Heart left ventricle (tissue), 16 donors: ENCODE results near the gene BACH2. TPM values are rescaled to one million over a fixed set of nuclear protein-coding genes. Genes with fewer than 3 reads are reported as not detected.

ENCODE experiments used
- ATAC-seq, 4 donors: fragments of 200-7000 bp; cut with Tn5 transposase; one replicate each; pipeline ENCODE4 v1.9.1; 2020 to 2022; ENCODE audit warnings: moderate library complexity in 4 of 4, mild to moderate bottlenecking in 3 of 4, moderate number of reproducible peaks in 1 of 4
- DNase-seq, 5 donors: peaks; one replicate each; pipeline ENCODE4 v3.0.0-alpha.2; 2020
- H3K27ac ChIP-seq, 12 donors: fragments of 200-600 bp; sonication (generic) in 4 of 12; one replicate each; pipeline versions ENCODE4 v1.5.0 to v1.8.0; 2016 to 2022; ENCODE audit warnings: mild to moderate bottlenecking in 2 of 12
- H3K27me3 ChIP-seq, 9 donors: fragments of 200-600 bp; sonication (generic) in 2 of 9; one replicate each; pipeline versions ENCODE4 v1.5.1 to v1.8.0; 2016 to 2022; ENCODE audit warnings: mild to moderate bottlenecking in 3 of 9
- H3K36me3 ChIP-seq, 9 donors: fragments of 200-600 bp; sonication (generic) in 2 of 9; one replicate each; pipeline versions ENCODE4 v1.5.0 to v1.8.0; 2018 to 2022; ENCODE audit warnings: mild to moderate bottlenecking in 2 of 9
- H3K4me1 ChIP-seq, 12 donors: fragments of 200-600 bp; sonication (generic) in 4 of 12; one replicate each; pipeline versions ENCODE4 v1.5.0 to v1.8.0; 2016 to 2022; ENCODE audit warnings: mild to moderate bottlenecking in 3 of 12
- H3K4me3 ChIP-seq, 12 donors: fragments of 200-600 bp; sonication (generic) in 4 of 12; one replicate each; pipeline versions ENCODE4 v1.5.0 to v1.8.0; 2017 to 2022; ENCODE audit warnings: mild to moderate bottlenecking in 9 of 12, moderate library complexity in 4 of 12
- H3K9me3 ChIP-seq, 12 donors: fragments of 200-600 bp; sonication (generic) in 4 of 12; one replicate each; pipeline versions ENCODE4 v1.5.0 to v1.8.0; 2016 to 2022; ENCODE audit warnings: mild to moderate bottlenecking in 1 of 12
- POLR2A ChIP-seq, 2 donors: fragments of 450-650 bp; IDR thresholded peaks; one replicate each; pipeline ENCODE4 v1.6.1; 2017; ENCODE audit warnings: antibody characterized with exemption in 2 of 2, mild to moderate bottlenecking in 2 of 2, moderate library complexity in 2 of 2
- whole genome bisulfite sequencing, 4 donors: extraction: QIAGEN DNeasy Blood & Tissue Kit in 2 of 4; methylation state at CpG; one replicate each; pipeline versions ENCODE4 v1.1.5 to v1.1.7; 2013 to 2018; 5-methylcytosine and 5-hydroxymethylcytosine counted together
- intact Hi-C, 10 donors: fragments of 100-400 bp; cut with DNase I; formaldehyde crosslinking; loops; one replicate each; pipeline versions ENCODE4 v1.11.1 to v1.14.2; 2022
- polyA plus RNA-seq, 2 donors: library from polyadenylated mRNA; stranded (reverse); fragments of 200-250 nt; gene quantifications; one replicate each; pipeline ENCODE4 v1.2.3, GENCODE V29; 2013
- total RNA-seq, 9 donors: library from RNA; depleted of rRNA in 2 of 9; stranded (reverse); fragments of >200 nt in 2 of 9; fragmentation: NEBNext Ultra II Directional in 3 of 9; extraction: Animal tissue kit (Norgen Biotek cat#: 25700) in 3 of 9; gene quantifications; one replicate each; pipeline versions ENCODE4 v1.1.0 to v1.2.4, GENCODE V29; 2016 to 2023
- TF ChIP-seq, protein P1 (sequence below), 12 donors: fragments of 200-600 bp; sonication (generic) in 4 of 12; IDR thresholded peaks; one replicate each; pipeline versions ENCODE4 v1.5.0 to v1.8.0; 2018 to 2022; ENCODE audit warnings: antibody characterized with exemption in 12 of 12, mild to moderate bottlenecking in 5 of 12
- donor health status: ischemic (EF 13 %, LVEDD 7.1; RV severe dilation, severe dysfunction).
- donor health status: healthy with polysubstance abuse.
- donor health status: DM: no; HTN: yes; CAD: no.
- donor health status: DM: no; HTN: no; CAD: no.
- donor health status: ischemic (EF 25% LVEDD 6.9; RV normal size, moderate dysfunction).
- donor health status: ischemic (EF 25% LVEDD 5.7; RV mildly dilated, moderate dysfunction).
- donor health status: healthy.
- donor health status: DM: yes; HTN: yes; CAD: no.
- donor health status: ischemic (EF 35%, LVEDD 5.7; RV mildly dilated, moderate dysfunction).
- donor health status: nonischemic (EF 11% LVEDD 7.7; RV severe dilation, severe dysfunction).
- donor health status: DM: yes; HTN: yes; CAD: no.
- donor health status: PGD.
- donor health status: ischemic (EF 29% LVEDD 5.4; RV normal size, mild dysfunction).
- donor health status: nonischemic (EF 23%, LVEDD 6.1; RV moderate dilation, normal function).

The BACH2 gene
- total and polyA plus RNA-seq, 11 donors = 0.23 to 8.4 (median 1.5) TPM

DNA sequence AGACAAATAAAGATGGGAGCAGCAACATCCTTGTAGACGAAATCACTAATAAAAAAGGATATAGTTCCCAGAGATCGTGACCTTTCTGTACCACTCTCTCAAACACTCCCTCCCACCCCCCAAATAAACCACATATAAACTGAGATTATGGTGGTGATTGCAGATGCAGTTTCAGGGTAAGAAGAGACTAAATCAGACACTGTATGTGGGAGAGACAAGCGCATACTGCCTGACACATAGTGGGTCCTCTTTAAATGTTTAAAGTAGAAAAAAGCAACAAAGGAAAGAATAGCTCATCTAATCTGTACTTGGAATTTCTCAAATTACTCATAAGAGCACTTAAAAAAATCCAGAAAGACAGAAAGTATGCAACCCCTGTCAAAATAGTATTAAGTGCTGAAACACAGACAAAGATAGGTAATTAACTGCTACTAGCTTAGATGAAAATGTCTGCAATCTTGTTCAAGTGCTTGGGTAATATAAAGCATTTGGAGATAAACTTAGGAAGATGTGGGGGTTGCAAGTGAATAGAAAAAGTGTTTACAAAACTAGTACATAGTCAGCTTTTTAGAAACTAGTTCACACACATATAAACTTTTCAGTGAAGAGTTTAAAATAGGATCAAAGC is 151.6 kb downstream of the BACH2 start:
- 93 to 98% (median 97%) methylated on average over 3 of the region's 3 CpGs for WGBS, 4 donors
- Histone ChIP-seq H3K27ac (no peak overlapping the region), H3K36me3 (no peaks in the 10 kb centered on the region), H3K27me3 (no peaks in the 10 kb centered on the region), H3K9me3 (no peaks in the 10 kb centered on the region), H3K4me3 (no peak overlapping the region), H3K4me1 (peaks cover 0 to 7% (median 0%) of the 10 kb centered on the region in 12 donors)
- TF ChIP-seq, protein P1, sequence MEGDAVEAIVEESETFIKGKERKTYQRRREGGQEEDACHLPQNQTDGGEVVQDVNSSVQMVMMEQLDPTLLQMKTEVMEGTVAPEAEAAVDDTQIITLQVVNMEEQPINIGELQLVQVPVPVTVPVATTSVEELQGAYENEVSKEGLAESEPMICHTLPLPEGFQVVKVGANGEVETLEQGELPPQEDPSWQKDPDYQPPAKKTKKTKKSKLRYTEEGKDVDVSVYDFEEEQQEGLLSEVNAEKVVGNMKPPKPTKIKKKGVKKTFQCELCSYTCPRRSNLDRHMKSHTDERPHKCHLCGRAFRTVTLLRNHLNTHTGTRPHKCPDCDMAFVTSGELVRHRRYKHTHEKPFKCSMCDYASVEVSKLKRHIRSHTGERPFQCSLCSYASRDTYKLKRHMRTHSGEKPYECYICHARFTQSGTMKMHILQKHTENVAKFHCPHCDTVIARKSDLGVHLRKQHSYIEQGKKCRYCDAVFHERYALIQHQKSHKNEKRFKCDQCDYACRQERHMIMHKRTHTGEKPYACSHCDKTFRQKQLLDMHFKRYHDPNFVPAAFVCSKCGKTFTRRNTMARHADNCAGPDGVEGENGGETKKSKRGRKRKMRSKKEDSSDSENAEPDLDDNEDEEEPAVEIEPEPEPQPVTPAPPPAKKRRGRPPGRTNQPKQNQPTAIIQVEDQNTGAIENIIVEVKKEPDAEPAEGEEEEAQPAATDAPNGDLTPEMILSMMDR (IDR thresholded peaks at IDR 0.05) = no peak
- TF ChIP-seq POLR2A (IDR thresholded peaks at IDR 0.05) = no peak
- no peak for DNase-seq
- intact Hi-C loops = no loop called here
- no peak for ATAC-seq

DNA sequence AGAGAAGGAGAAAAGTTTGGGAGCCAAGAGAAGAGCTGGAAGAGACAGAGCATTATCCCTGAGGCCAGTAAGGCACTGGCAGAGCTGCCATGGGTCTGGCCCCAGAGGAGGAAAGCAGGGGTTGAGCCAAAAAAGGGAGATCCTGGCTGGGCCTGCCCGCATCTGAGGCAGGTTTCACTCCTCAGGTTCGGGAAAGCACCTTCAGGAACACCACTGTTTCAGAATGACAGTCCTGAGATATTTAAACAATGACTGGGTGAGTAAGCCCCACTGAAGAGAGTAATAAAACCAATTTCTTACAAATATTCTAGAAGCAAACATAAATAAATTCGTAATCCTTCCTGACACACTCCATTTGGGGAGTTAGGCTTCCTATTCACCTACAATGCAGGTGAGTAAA is 152.2 kb downstream of the BACH2 start:
- Histone ChIP-seq H3K9me3 (no peaks in the 10 kb centered on the region), H3K27me3 (no peaks in the 10 kb centered on the region), H3K36me3 (no peaks in the 10 kb centered on the region), H3K4me3 (no peak overlapping the region), H3K4me1 (peaks cover 0 to 7% (median 0%) of the 10 kb centered on the region in 12 donors), H3K27ac (no peak overlapping the region)
- intact Hi-C loops = no loop called here
- WGBS, 4 donors = 94 to 98% (median 95%) methylated on average over 3 of the region's 3 CpGs
- DNase-seq = no peak
- no peak for ATAC-seq
- TF ChIP-seq, protein P1 (IDR thresholded peaks at IDR 0.05) = no peak
- TF ChIP-seq POLR2A (IDR thresholded peaks at IDR 0.05) = no peak

DNA sequence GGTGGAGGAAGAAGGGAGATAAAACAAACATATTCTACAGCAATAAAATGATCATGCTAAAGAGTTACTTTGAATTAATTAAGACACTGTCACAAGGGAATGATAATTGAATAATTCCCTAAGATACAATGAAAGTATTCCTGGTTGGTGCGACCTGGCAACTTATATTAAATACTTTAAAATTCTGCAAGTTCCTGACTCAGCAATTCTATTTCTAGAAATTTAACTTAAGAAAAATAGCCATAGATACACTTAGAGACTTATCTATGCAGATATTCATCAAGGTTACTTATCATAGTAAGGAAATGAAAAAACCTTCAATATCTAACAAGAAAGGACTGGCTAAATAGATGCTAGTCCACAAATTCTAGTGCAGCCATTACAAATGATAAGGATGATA is 156.0 kb downstream of the BACH2 start:
- TF ChIP-seq, protein P1 (IDR thresholded peaks at IDR 0.05) = no peak
- H3K4me1 ChIP-seq = peaks cover 0 to 5% (median 0%) of the 10 kb centered on the region in 12 donors
- H3K27me3 ChIP-seq = no peaks in the 10 kb centered on the region
- ATAC-seq (no peak), DNase-seq (no peak)
- no peak overlapping the region for H3K4me3 ChIP-seq
- intact Hi-C loops = no loop called here
- 89 to 98% (median 93%) methylated on average over 1 of the region's 1 CpG for WGBS, 4 donors
- no peak overlapping the region for H3K27ac ChIP-seq
- H3K36me3 ChIP-seq = no peaks in the 10 kb centered on the region
- H3K9me3 ChIP-seq = no peaks in the 10 kb centered on the region

DNA sequence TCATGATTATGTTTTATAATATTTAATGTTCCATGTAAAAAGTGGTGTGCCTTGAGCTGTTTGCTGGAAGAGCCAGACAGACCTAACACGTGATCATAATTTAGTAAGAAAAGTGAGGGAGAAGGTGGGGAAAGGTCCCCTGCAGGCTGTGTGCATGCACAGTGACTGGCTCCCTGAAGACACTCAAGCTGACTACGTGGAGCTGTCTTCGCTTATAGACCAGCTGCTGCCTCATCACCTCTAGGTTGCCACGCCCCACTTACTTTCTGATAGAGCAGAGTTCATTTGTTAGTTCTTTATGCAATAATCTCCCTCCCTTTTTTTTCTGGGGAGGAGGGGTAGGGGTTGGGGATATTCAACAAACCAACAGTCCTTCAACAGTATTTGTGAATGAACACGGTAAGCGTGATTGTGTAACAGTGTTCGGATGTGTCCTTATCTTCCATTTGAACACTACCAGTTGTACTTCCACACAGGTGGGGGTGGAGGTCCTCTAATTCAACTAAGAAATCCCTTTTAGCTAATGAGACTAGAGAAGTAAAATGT is 157.3 kb downstream of the BACH2 start:
- WGBS, 4 donors = 92 to 95% (median 94%) methylated on average over 7 of the region's 7 CpGs
- H3K4me3 ChIP-seq = no peak overlapping the region
- ATAC-seq (no peak), DNase-seq (no peak)
- intact Hi-C loops = no loop called here
- H3K9me3 ChIP-seq = no peaks in the 10 kb centered on the region
- no peaks in the 10 kb centered on the region for H3K27me3 ChIP-seq
- no peaks in the 10 kb centered on the region for H3K36me3 ChIP-seq
- TF ChIP-seq, protein P1 (IDR thresholded peaks at IDR 0.05) = no peak
- no peak for TF ChIP-seq POLR2A (IDR thresholded peaks at IDR 0.05)
- no peak overlapping the region for H3K27ac ChIP-seq
- H3K4me1 ChIP-seq = peaks cover 0 to 5% (median 0%) of the 10 kb centered on the region in 12 donors
